ENCODE results near the gene TRIP10.
"Not testable (repeated sequence)": the region's sequence is repeated elsewhere in the genome, so short reads cannot be mapped to it uniquely, and the experiment has no call there.

The TRIP10 gene

GRCh38 chr19:6773323-6773931 is 33.9 kb downstream of the TRIP10 start:
- peak overlapping the region; percentile 85 for H3K27ac Mint-ChIP-seq
- peak overlapping the region; percentile 91 for H3K4me3 Mint-ChIP-seq
- H3K36me3 Mint-ChIP-seq: peaks cover 26% of the 10 kb centered on the region
- peak; percentile 69 for ATAC-seq
- H3K4me1 Mint-ChIP-seq: peaks cover 61% of the 10 kb centered on the region
- no peaks in the 10 kb centered on the region for H3K27me3 Mint-ChIP-seq
- peaks cover 16% of the 10 kb centered on the region for H3K9me3 Mint-ChIP-seq

- Mint-ChIP-seq H3K27me3 (no peaks in the 10 kb centered on the region), H3K9me3 (peaks cover 16% of the 10 kb centered on the region), H3K36me3 (peaks cover 26% of the 10 kb centered on the region), H3K4me1 (peaks cover 62% of the 10 kb centered on the region), H3K27ac (peak overlapping the region; percentile 46), H3K4me3 (peak overlapping the region; percentile 61)
- no peak for ATAC-seq
These were observed 35.6 kb downstream of the TRIP10 start for GRCh38 chr19:6774821-6775707.

GRCh38 chr19:6776045-6776444 is 36.6 kb downstream of the TRIP10 start:
- H3K27ac Mint-ChIP-seq: peak overlapping the region; percentile 81
- H3K27me3 Mint-ChIP-seq, H3K4me3 Mint-ChIP-seq: not testable (repeated sequence)

GRCh38 chr19:6776999-6777398 is 37.5 kb downstream of the TRIP10 start:
- H3K4me1 Mint-ChIP-seq: peaks cover 65% of the 10 kb centered on the region
- H3K9me3 Mint-ChIP-seq: peaks cover 11% of the 10 kb centered on the region
- ATAC-seq: no peak
- H3K36me3 Mint-ChIP-seq: peaks cover 36% of the 10 kb centered on the region
- peak overlapping the region; percentile 81 for H3K27ac Mint-ChIP-seq
- no peaks in the 10 kb centered on the region for H3K27me3 Mint-ChIP-seq
- no peak overlapping the region for H3K4me3 Mint-ChIP-seq

More at GRCh38 chr19:6776045-6776444, 36.6 kb downstream of the TRIP10 start:
- not testable (repeated sequence) for ATAC-seq
- peaks cover 28% of the 10 kb centered on the region for H3K36me3 Mint-ChIP-seq
- peaks cover 16% of the 10 kb centered on the region for H3K9me3 Mint-ChIP-seq
- H3K4me1 Mint-ChIP-seq: peaks cover 64% of the 10 kb centered on the region

- H3K36me3 Mint-ChIP-seq: peaks cover 36% of the 10 kb centered on the region
- H3K9me3 Mint-ChIP-seq: peaks cover 11% of the 10 kb centered on the region
- H3K4me1 Mint-ChIP-seq: peaks cover 60% of the 10 kb centered on the region
- no peak for ATAC-seq
- peak overlapping the region; percentile 81 for H3K27ac Mint-ChIP-seq
- H3K4me3 Mint-ChIP-seq: no peak overlapping the region
- no peaks in the 10 kb centered on the region for H3K27me3 Mint-ChIP-seq
These were observed 38.0 kb downstream of the TRIP10 start for GRCh38 chr19:6777434-6777833.

GRCh38 chr19:6778386-6778785 is 38.9 kb downstream of the TRIP10 start:
- no peak for ATAC-seq
- H3K4me1 Mint-ChIP-seq: peaks cover 67% of the 10 kb centered on the region
- H3K27me3 Mint-ChIP-seq: no peaks in the 10 kb centered on the region
- H3K4me3 Mint-ChIP-seq: no peak overlapping the region
- H3K27ac Mint-ChIP-seq: peak overlapping the region; percentile 81
- peaks cover 36% of the 10 kb centered on the region for H3K36me3 Mint-ChIP-seq
- peaks cover 11% of the 10 kb centered on the region for H3K9me3 Mint-ChIP-seq

- Mint-ChIP-seq H3K27ac (no peak overlapping the region), H3K9me3 (peaks cover 11% of the 10 kb centered on the region), H3K4me1 (peaks cover 61% of the 10 kb centered on the region), H3K4me3 (no peak overlapping the region), H3K36me3 (peaks cover 38% of the 10 kb centered on the region), H3K27me3 (no peaks in the 10 kb centered on the region)
- ATAC-seq: no peak
These were observed 39.7 kb downstream of the TRIP10 start for GRCh38 chr19:6779206-6779605.

- no peak overlapping the region for H3K27ac Mint-ChIP-seq
- H3K4me3 Mint-ChIP-seq: no peak overlapping the region
- no peak for ATAC-seq
- H3K4me1 Mint-ChIP-seq: peaks cover 56% of the 10 kb centered on the region
- peaks cover 50% of the 10 kb centered on the region for H3K36me3 Mint-ChIP-seq
- H3K9me3 Mint-ChIP-seq: peaks cover 2% of the 10 kb centered on the region
- H3K27me3 Mint-ChIP-seq: no peaks in the 10 kb centered on the region
These were observed 47.9 kb downstream of the TRIP10 start for GRCh38 chr19:6787393-6787792.

- ATAC-seq: no peak
- Mint-ChIP-seq H3K36me3 (peaks cover 62% of the 10 kb centered on the region), H3K4me3 (no peak overlapping the region), H3K4me1 (peaks cover 56% of the 10 kb centered on the region), H3K27ac (peak overlapping the region; percentile 63), H3K9me3 (peaks cover 2% of the 10 kb centered on the region), H3K27me3 (no peaks in the 10 kb centered on the region)
These were observed 49.4 kb downstream of the TRIP10 start for GRCh38 chr19:6788896-6789295.

GRCh38 chr19:6790194-6791128 is 51.0 kb downstream of the TRIP10 start:
- Mint-ChIP-seq H3K27ac (no peak overlapping the region), H3K9me3 (peaks cover 7% of the 10 kb centered on the region), H3K4me1 (peaks cover 54% of the 10 kb centered on the region), H3K36me3 (peaks cover 61% of the 10 kb centered on the region), H3K27me3 (no peaks in the 10 kb centered on the region), H3K4me3 (no peak overlapping the region)
- ATAC-seq: no peak

GRCh38 chr19:6791237-6791636 is 51.8 kb downstream of the TRIP10 start:
- Mint-ChIP-seq H3K27me3 (no peaks in the 10 kb centered on the region), H3K9me3 (peaks cover 7% of the 10 kb centered on the region), H3K4me1 (peaks cover 47% of the 10 kb centered on the region), H3K27ac (peak overlapping the region; percentile 47), H3K4me3 (no peak overlapping the region), H3K36me3 (peaks cover 54% of the 10 kb centered on the region)
- no peak for ATAC-seq

- H3K27ac Mint-ChIP-seq: no peak overlapping the region
These were observed 53.9 kb downstream of the TRIP10 start for GRCh38 chr19:6793411-6793810.

GRCh38 chr19:6793973-6794372 is 54.5 kb downstream of the TRIP10 start:
- no peaks in the 10 kb centered on the region for H3K27me3 Mint-ChIP-seq
- no peak overlapping the region for H3K4me3 Mint-ChIP-seq
- peaks cover 54% of the 10 kb centered on the region for H3K36me3 Mint-ChIP-seq
- no peak for ATAC-seq
- H3K27ac Mint-ChIP-seq: no peak overlapping the region
- peaks cover 55% of the 10 kb centered on the region for H3K4me1 Mint-ChIP-seq
- H3K9me3 Mint-ChIP-seq: peaks cover 5% of the 10 kb centered on the region

More at GRCh38 chr19:6793411-6793810, 53.9 kb downstream of the TRIP10 start:
- Mint-ChIP-seq H3K27me3 (no peaks in the 10 kb centered on the region), H3K4me1 (peaks cover 59% of the 10 kb centered on the region), H3K4me3 (no peak overlapping the region), H3K36me3 (peaks cover 54% of the 10 kb centered on the region), H3K9me3 (peaks cover 5% of the 10 kb centered on the region)
- no peak for ATAC-seq

GRCh38 chr19:6794686-6795431 is 55.4 kb downstream of the TRIP10 start:
- ATAC-seq: no peak
- Mint-ChIP-seq H3K4me3 (no peak overlapping the region), H3K36me3 (peaks cover 48% of the 10 kb centered on the region)

More at GRCh38 chr19:6794686-6795431, 55.4 kb downstream of the TRIP10 start:
- Mint-ChIP-seq H3K27me3 (no peaks in the 10 kb centered on the region), H3K9me3 (peaks cover 5% of the 10 kb centered on the region), H3K27ac (no peak overlapping the region), H3K4me1 (peaks cover 58% of the 10 kb centered on the region)
